GM19238 (cell line): ENCODE measurements around the gene HSF2BP.
"Not testable (repeated sequence)": the region's sequence is repeated elsewhere in the genome, so short reads cannot be mapped to it uniquely, and the experiment has no call there.

Experiments
- DNase-seq: peaks from one replicate; pipeline ENCODE4 v3.0.0; 2011; ENCODE audit warnings: low spot score; ENCODE audit not compliant: insufficient read length

Gene HSF2BP

GRCh38 chr21:43522495-43523131 is 136.7 kb downstream of the HSF2BP start:
- not testable (repeated sequence) for DNase-seq

- DNase-seq, result not testable (repeated sequence)
These were observed 141.6 kb downstream of the HSF2BP start for GRCh38 chr21:43517701-43518100.

- DNase-seq, result not testable (repeated sequence)
These were observed 142.2 kb downstream of the HSF2BP start for GRCh38 chr21:43516860-43517627.

DNA sequence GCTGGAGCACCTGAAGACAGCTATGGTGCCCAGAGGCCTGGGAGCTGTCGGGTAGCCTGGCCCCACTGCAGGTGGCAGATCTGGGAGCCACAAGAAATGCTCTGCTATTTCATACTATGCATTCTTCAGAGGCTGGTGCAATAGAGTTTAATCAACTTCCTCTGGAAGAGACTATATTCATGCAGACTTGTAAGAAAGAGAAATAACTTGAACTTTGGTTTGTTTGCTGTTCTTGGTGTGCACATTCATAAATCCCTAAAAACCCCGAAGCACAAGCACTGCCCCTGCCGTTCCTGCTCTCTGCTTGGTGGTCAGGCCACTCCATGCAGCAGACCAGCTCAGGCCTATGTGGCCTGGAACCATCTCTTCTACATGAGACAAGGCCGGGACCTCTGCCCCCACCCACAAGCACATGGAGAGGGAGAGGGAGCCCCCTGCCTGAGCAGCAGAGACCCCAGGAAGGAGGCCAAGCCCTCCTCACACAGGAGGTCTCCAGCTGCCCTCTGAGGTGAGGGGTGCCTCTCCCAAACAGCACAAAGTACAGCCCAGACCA is 142.9 kb downstream of the HSF2BP start:
- DNase-seq, result not testable (repeated sequence)

DNA sequence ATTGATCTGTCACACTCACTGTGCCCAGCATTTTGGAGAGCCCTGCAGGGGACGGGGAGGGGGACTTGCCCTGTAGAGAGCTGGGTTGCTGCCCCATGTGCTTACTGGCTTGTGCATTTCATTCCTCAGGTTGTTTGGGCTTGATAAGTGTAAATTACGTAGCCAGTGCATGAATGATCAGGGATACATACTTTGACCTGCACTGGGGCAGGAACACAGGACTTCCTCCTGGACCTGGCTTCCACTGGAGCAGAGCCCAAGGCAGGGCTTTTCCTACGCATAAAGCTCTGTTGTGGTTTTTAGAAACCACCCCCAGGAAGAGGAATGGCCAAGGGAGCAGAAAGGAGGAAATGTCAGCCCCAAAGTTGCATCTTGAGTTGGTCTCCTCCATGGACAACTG is 144.5 kb downstream of the HSF2BP start:
- DNase-seq, result not testable (repeated sequence)

DNA sequence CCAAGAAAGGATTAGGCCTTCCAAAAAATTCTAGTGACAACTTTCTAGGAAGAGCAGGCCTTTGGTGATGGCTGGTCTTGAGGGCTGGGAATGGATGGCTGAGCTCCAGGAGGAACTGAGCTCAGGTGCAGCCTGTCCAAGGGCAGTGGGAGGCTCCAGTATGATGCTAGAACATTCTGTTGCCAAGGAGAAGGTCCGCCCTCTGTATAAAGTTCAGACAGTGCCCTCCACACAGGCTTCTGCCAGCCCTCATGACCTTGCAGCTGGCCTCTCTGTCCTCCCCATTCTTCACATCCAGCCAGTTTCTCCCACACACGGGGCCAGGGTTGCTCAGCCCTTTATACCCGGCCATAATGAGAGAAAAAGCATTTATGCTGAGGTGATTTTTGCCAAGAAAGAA is 146.3 kb downstream of the HSF2BP start:
- not testable (repeated sequence) for DNase-seq

GRCh38 chr21:43511209-43511608 is 148.1 kb downstream of the HSF2BP start:
- DNase-seq, result not testable (repeated sequence)

- not testable (repeated sequence) for DNase-seq
These were observed 148.6 kb downstream of the HSF2BP start for GRCh38 chr21:43510669-43511068.

- DNase-seq, result not testable (repeated sequence)
These were observed 155.4 kb downstream of the HSF2BP start for GRCh38 chr21:43503892-43504291.

GRCh38 chr21:43503075-43503750 is 156.1 kb downstream of the HSF2BP start:
- not testable (repeated sequence) for DNase-seq

GRCh38 chr21:43502407-43503071 is 156.7 kb downstream of the HSF2BP start:
- not testable (repeated sequence) for DNase-seq

GRCh38 chr21:43498924-43499323 is 160.4 kb downstream of the HSF2BP start:
- not testable (repeated sequence) for DNase-seq

DNA sequence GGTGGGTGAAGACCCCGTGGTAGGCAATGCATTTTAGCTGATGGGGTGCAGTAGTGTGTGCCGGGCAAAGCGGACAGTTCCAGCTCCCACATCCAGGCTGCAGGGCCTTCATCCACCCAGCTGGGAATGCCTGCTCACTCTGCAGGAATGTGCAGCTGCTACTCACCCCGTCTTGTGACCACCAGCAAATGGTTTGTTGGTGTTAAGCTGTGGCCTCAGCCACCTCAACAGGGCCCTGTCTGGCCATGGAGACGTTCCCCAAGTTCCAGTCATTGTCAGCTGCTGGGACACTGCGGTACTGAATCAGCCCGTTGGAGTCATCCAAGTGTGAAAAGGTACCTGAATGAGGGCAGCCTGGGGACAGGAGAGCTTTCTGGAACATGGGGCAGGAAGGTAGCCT is 161.2 kb downstream of the HSF2BP start:
- not testable (repeated sequence) for DNase-seq

- not testable (repeated sequence) for DNase-seq
These were observed 164.8 kb downstream of the HSF2BP start for GRCh38 chr21:43494279-43495012.

GRCh38 chr21:43493471-43493870 is 165.8 kb downstream of the HSF2BP start:
- DNase-seq, result not testable (repeated sequence)

GRCh38 chr21:43488235-43488634 is 171.1 kb downstream of the HSF2BP start:
- not testable (repeated sequence) for DNase-seq

GRCh38 chr21:43486051-43486450 is 173.2 kb downstream of the HSF2BP start:
- DNase-seq, result not testable (repeated sequence)

GRCh38 chr21:43485016-43485415 is 174.3 kb downstream of the HSF2BP start:
- not testable (repeated sequence) for DNase-seq

DNA sequence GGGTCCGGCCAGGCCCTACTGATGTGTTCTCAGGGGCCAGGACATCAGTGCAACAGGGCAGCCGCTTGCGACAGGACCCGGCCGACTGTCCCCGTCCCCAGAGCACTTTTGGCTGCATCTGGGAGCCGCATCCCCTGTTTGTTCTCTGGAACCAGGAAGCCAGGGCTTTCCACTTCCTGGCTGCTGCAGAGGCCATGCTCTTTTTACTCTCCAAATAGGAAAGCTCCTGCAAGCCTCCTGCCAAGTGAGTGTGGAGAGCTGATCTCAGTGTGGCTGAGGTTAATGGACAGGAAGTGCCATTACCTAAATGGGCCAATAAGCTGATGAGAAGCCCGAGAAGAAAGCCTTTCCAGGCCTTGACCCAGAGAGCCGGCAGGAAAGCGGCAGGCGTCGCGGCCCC is 180.1 kb downstream of the HSF2BP start:
- DNase-seq, result not testable (repeated sequence)
